Thoracic aorta (tissue), 2 donors: ENCODE results near the gene DNM3. TPM values are rescaled to one million over a fixed set of nuclear protein-coding genes. Genes with fewer than 3 reads are reported as not detected.

Experiments
- ATAC-seq: fragments of 150-250 bp; one replicate; pipeline ENCODE4 v1.8.0; 2017; ENCODE audit warnings: low read depth; ENCODE audit not compliant: insufficient number of reproducible peaks, low FRiP score
- DNase-seq: peaks from one replicate; pipeline ENCODE4 v3.0.0-alpha.2; 2020; ENCODE audit warnings: low spot score
- H3K27ac ChIP-seq, 2 donors: fragments of 200-600 bp; sonication (generic); 1 replicate in 1 of 2; 2 replicates in 1 of 2; pipeline ENCODE4 v1.5.1; 2016; ENCODE audit warnings: mild to moderate bottlenecking in 2 of 2, moderate library complexity in 2 of 2
- H3K27me3 ChIP-seq: fragments of 200-600 bp; sonication (generic); replicated peaks from 2 replicates; pipeline ENCODE4 v1.6.0; 2016; ENCODE audit warnings: mild to moderate bottlenecking; ENCODE audit not compliant: insufficient read depth
- H3K36me3 ChIP-seq: fragments of 200-600 bp; sonication (generic); one replicate; pipeline ENCODE4 v1.5.1; 2016
- H3K4me1 ChIP-seq, 2 donors: fragments of 200-600 bp; sonication (generic); 1 replicate in 1 of 2; 2 replicates in 1 of 2; pipeline versions ENCODE4 v1.5.1 to v1.6.0; 2016; ENCODE audit warnings: low read depth in 2 of 2, mild to moderate bottlenecking in 1 of 2; ENCODE audit not compliant: control insufficient read depth in 1 of 2
- H3K4me3 ChIP-seq: fragments of 200-600 bp; sonication (generic); 2 replicates; pipeline ENCODE4 v1.5.1; 2016; ENCODE audit warnings: mild to moderate bottlenecking
- H3K9me3 ChIP-seq: fragments of 200-600 bp; sonication (generic); 2 replicates; pipeline ENCODE4 v1.5.1; 2016
- total RNA-seq, 2 donors: library from RNA; depleted of rRNA; stranded (reverse); fragments of >200 nt; gene quantifications; one replicate each; pipeline versions ENCODE4 v1.1.0 to v1.2.3, GENCODE V29; 2016
- TF ChIP-seq, protein P1 (sequence below): fragments of 200-600 bp; sonication (generic); IDR thresholded peaks from one replicate; pipeline ENCODE4 v1.5.1; 2019; ENCODE audit warnings: antibody characterized with exemption

The DNM3 gene
- total RNA-seq, 2 donors from 2014 or later, result 5.8 to 7.5 TPM

DNA sequence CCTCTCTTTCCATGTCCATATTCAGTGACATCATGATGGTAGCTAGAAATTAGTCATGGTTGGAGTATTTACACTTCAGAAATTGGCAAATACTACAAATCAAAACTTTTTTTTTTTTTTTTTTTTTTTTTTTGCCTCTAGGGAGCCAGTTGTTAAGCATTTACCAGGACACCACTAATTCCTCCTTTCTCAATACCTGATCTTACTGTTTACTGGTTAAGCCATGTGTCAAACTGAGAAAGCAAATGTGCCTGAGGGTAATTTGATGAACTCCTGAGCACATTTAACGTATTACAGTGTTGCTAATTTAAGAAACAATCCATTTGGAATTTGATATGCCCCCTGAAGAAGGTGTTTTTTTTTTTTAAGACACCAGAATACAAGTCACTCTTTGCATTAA is 94.4 kb downstream of the DNM3 start:
- DNase-seq, result no peak
- H3K36me3 ChIP-seq, result no peaks in the 10 kb centered on the region
- no peaks in the 10 kb centered on the region for H3K27me3 ChIP-seq
- no peak overlapping the region for H3K27ac ChIP-seq
- H3K9me3 ChIP-seq, result no peaks in the 10 kb centered on the region
- no peak overlapping the region for H3K4me3 ChIP-seq
- no peaks in the 10 kb centered on the region for H3K4me1 ChIP-seq
- ATAC-seq, result no peak
- TF ChIP-seq, protein P1, sequence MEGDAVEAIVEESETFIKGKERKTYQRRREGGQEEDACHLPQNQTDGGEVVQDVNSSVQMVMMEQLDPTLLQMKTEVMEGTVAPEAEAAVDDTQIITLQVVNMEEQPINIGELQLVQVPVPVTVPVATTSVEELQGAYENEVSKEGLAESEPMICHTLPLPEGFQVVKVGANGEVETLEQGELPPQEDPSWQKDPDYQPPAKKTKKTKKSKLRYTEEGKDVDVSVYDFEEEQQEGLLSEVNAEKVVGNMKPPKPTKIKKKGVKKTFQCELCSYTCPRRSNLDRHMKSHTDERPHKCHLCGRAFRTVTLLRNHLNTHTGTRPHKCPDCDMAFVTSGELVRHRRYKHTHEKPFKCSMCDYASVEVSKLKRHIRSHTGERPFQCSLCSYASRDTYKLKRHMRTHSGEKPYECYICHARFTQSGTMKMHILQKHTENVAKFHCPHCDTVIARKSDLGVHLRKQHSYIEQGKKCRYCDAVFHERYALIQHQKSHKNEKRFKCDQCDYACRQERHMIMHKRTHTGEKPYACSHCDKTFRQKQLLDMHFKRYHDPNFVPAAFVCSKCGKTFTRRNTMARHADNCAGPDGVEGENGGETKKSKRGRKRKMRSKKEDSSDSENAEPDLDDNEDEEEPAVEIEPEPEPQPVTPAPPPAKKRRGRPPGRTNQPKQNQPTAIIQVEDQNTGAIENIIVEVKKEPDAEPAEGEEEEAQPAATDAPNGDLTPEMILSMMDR, result no peak

DNA sequence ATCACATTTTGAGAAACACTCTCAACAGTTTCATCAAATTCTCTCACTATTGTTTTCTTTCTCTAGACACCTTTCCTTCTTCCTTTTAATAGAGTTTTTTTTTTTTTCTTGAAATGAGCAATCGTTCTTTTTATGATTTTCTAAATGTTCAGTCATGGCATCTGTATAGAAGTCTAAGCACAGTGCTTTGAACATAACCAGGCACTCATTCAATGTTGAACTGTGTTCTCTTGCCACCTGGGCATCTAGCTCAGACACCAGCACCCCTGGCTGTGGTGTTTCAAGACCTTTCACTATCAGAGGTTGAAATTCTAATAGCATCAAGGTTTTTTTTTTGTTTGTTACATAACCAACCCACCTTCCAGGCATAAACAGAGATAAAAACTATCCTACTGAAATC is 96.6 kb downstream of the DNM3 start:
- no peak overlapping the region for H3K4me3 ChIP-seq

DNA sequence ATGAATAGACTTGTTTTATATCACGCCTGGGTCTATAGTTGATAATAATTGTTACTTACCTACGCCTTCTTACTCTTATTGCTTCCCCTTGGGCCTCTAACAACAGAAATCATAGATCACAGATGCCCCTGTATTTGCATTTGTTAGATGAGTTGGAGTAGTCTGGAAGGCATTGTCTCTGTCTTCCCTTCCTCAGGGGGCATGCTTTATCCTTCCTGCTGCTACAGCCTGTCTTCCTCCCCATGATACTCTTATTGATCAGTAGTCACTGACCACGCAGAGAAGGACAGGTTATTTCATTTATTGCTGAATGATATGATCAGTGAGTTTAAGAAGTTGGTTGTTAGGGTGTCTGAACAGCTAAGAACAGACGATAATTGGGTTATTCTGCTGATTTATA is 98.4 kb downstream of the DNM3 start:
- DNase-seq (no peak), ATAC-seq (no peak)
- Histone ChIP-seq H3K9me3 (no peaks in the 10 kb centered on the region), H3K36me3 (no peaks in the 10 kb centered on the region), H3K27ac (no peak overlapping the region), H3K27me3 (no peaks in the 10 kb centered on the region), H3K4me1 (no peaks in the 10 kb centered on the region), H3K4me3 (no peak overlapping the region)
- TF ChIP-seq, protein P1, result no peak

More for the DNA sequence above, 96.6 kb downstream of the DNM3 start:
- TF ChIP-seq, protein P1, result no peak
- Histone ChIP-seq H3K36me3 (no peaks in the 10 kb centered on the region), H3K27me3 (no peaks in the 10 kb centered on the region), H3K4me1 (no peaks in the 10 kb centered on the region), H3K27ac (no peak overlapping the region), H3K9me3 (no peaks in the 10 kb centered on the region)
- no peak for ATAC-seq
- DNase-seq, result no peak

DNA sequence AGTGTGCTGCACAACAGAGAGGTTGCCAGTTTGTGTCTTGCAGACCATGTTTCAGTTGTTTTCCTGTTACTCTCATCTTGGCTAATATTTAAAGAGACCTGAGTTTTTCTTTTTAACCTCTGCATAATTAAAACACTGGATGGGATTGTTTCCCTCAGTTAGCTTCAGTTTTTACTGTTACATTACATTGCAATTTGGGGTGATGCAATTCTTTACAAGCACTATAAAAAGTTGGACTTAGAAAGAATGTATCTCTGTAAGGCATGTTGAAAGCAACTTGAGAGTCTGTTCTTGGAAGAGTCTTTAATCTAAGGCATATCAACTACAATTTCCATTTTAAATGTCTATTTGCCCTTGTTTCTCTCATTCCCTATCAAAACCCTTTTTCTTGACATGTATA is 99.1 kb downstream of the DNM3 start:
- Histone ChIP-seq H3K4me3 (no peak overlapping the region), H3K27ac (no peak overlapping the region), H3K4me1 (no peaks in the 10 kb centered on the region), H3K27me3 (no peaks in the 10 kb centered on the region), H3K36me3 (no peaks in the 10 kb centered on the region), H3K9me3 (no peaks in the 10 kb centered on the region)
- TF ChIP-seq, protein P1, result no peak
- no peak for DNase-seq
- ATAC-seq, result no peak

DNA sequence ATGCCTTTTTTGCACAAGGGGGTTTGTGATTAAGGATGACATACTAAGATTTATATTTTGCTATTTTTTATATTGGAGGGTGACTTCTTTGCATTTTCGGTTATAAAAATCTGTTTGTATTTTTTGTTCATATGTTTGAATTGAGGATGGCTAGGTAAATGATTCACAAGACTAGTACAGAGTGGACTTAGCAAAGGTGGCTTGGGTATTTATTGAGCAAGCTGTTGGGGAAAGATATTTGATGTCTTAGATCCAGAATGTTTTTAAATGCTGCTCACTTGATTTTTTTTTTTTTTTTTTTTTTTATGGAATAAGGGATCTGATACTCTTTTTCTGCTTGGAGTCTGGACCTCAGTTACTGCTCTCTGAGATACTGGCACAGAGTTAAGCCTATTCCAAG is 100.6 kb downstream of the DNM3 start:
- TF ChIP-seq, protein P1, result no peak
- no peak overlapping the region for H3K4me3 ChIP-seq
- DNase-seq, result no peak

More for the DNA sequence above, 100.6 kb downstream of the DNM3 start:
- Histone ChIP-seq H3K9me3 (no peaks in the 10 kb centered on the region), H3K4me1 (no peaks in the 10 kb centered on the region), H3K36me3 (no peaks in the 10 kb centered on the region), H3K27ac (no peak overlapping the region), H3K27me3 (no peaks in the 10 kb centered on the region)
- no peak for ATAC-seq
